ENCODE results near the gene CPT1A. TPM values are rescaled to one million over a fixed set of nuclear protein-coding genes. Genes with fewer than 3 reads are reported as not detected.

CPT1A gene
- total RNA-seq, 1 donor from 2014 or later, result 102 TPM

- DNase-seq (ENCODE audit: low spot score), result no peak
These were observed 12.7 kb upstream of the CPT1A start for GRCh38 chr11:68854273-68854958.

GRCh38 chr11:68852628-68853027, 10.9 kb upstream of the CPT1A start:
- DNase-seq (ENCODE audit: low spot score), result no peak

GRCh38 chr11:68848429-68848828, 6.7 kb upstream of the CPT1A start:
- DNase-seq (ENCODE audit: low spot score), result no peak

- no peak for DNase-seq (ENCODE audit: low spot score)
These were observed 5.7 kb upstream of the CPT1A start for GRCh38 chr11:68847395-68847794.

GRCh38 chr11:68845351-68846002, 3.8 kb upstream of the CPT1A start:
- DNase-seq (ENCODE audit: low spot score), result no peak

GRCh38 chr11:68844801-68845200, 3.1 kb upstream of the CPT1A start:
- DNase-seq (ENCODE audit: low spot score), result no peak

GRCh38 chr11:68844376-68844775, 2.7 kb upstream of the CPT1A start:
- no peak for DNase-seq (ENCODE audit: low spot score)

GRCh38 chr11:68843703-68844312, 2.1 kb upstream of the CPT1A start:
- peak; percentile 68 for DNase-seq (ENCODE audit: low spot score)

GRCh38 chr11:68843052-68843561, 1.4 kb upstream of the CPT1A start:
- DNase-seq (ENCODE audit: low spot score), result no peak

GRCh38 chr11:68842427-68843051, 823 bp upstream of the CPT1A start:
- no peak for DNase-seq (ENCODE audit: low spot score)

GRCh38 chr11:68840661-68841653, 759 bp downstream of the CPT1A start:
- peak; percentile 49 for DNase-seq (ENCODE audit: low spot score)

GRCh38 chr11:68839911-68840641, 1.6 kb downstream of the CPT1A start:
- no peak for DNase-seq (ENCODE audit: low spot score)

GRCh38 chr11:68839054-68839865, 2.5 kb downstream of the CPT1A start:
- DNase-seq (ENCODE audit: low spot score), result peak; percentile 96

- DNase-seq (ENCODE audit: low spot score), result no peak
These were observed 3.1 kb downstream of the CPT1A start for GRCh38 chr11:68838572-68838964.

- DNase-seq (ENCODE audit: low spot score), result no peak
These were observed 3.8 kb downstream of the CPT1A start for GRCh38 chr11:68837583-68838571.

- DNase-seq (ENCODE audit: low spot score), result no peak
These were observed 6.0 kb downstream of the CPT1A start for GRCh38 chr11:68835749-68836148.

- DNase-seq (ENCODE audit: low spot score), result no peak
These were observed 6.4 kb downstream of the CPT1A start for GRCh38 chr11:68835328-68835727.

- DNase-seq (ENCODE audit: low spot score), result no peak
These were observed 9.1 kb downstream of the CPT1A start for GRCh38 chr11:68832476-68833181.
